ACHN (cell line): ENCODE data around the gene PIF1.

Source experiments
- DNase-seq: peaks from one replicate; pipeline ENCODE4 v3.0.0-alpha.2; 2015
- in situ Hi-C: cut with HindIII; loops from 2 replicates; pipeline ENCODE4 v1.10.0; 2017; ENCODE audit warnings: low sequenced_read_pairs, low pct_ligation_motif_present, low pct_unique_long_range_greater_than_20kb

The PIF1 gene, protein sequence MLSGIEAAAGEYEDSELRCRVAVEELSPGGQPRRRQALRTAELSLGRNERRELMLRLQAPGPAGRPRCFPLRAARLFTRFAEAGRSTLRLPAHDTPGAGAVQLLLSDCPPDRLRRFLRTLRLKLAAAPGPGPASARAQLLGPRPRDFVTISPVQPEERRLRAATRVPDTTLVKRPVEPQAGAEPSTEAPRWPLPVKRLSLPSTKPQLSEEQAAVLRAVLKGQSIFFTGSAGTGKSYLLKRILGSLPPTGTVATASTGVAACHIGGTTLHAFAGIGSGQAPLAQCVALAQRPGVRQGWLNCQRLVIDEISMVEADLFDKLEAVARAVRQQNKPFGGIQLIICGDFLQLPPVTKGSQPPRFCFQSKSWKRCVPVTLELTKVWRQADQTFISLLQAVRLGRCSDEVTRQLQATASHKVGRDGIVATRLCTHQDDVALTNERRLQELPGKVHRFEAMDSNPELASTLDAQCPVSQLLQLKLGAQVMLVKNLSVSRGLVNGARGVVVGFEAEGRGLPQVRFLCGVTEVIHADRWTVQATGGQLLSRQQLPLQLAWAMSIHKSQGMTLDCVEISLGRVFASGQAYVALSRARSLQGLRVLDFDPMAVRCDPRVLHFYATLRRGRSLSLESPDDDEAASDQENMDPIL

DNA sequence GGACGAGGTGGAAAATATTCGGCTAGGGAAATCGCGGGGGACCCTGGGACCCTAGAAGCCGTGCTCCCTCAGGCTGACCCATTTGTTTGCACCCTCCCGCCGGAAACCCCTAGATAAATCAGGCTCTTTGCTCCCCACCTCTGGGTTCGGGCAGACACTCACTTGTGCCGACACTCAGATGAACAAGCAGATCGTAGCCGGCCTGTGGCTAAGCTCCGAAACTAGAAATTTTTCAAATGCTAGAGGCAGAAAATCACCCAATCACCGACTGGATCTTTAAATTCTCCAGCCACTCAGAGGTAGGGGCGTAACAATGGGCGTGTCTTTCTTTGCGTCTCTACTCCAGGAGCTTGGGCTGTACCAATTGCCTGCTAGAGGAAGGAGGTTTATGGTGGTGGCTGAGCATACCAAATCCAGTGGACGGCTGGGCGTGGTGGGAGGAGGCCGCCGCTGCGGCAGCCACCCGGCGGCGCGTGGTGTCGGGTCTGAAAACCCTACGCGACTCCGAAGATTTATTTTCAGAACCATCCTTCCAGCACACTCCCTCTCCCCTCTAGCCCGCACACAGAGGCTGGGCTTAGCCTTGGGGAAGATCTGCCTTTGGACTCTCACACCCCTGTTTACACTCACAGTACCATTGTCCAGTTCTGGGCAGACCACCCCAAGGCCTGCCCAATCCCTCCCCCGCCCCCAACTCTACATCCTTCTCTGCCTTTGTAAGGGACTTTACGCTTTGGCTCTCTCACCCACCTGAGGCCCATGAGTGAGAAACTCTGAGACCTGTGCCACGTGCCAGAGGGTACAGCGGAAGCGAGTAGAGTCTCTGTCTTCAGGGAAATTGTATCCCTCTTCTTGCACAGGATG lies at the start of gene PIF1:
PIF1 (minus strand) TSS at position 217 of the 864 bp plus-strand sequence. CDS start 1,312 bp downstream, outside the sequence.
- in situ Hi-C loops: no loop called here
- DNase-seq: peak; percentile 97

DNA sequence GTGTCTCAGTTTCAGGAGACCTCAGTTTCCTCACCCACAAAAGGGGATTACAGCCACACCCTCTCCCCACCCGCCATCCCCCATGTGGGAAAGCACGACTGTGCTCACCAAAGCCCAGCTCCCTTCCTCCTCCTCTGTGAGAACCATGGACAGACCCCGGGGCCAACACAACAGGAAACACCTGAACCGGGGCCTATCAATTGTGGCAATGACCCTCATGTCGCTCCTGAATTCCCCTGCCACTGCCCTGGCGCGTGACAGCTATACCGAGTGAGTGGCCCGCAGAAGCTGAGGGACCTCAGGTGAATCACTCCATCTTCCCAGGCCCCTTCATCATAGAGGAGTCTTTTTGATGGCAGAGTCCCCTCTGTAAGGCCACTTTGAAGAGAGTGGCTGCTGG lies 44.9 kb upstream of the PIF1 start:
- no peak for DNase-seq
- in situ Hi-C loops: no loop called here

DNA sequence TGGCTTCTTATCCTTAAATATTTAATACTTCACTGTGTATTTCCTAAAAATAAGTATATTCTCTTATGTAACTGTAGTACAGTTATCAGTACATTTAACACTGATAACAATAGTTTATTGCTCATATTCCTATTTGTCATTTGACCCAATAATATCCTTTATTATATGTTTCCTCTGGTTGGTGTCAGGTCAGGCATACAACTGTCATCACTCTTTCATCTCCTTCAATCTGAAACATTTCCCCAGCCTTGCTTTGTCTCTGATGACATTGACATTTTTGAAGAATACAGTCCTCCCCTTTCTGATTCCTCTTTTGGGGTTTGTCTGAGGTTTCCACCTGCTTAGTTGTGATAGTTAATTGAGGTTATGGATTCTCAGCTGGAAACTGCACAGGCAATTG lies 44.1 kb upstream of the PIF1 start:
- no peak for DNase-seq
- in situ Hi-C loops: no loop called here

DNA sequence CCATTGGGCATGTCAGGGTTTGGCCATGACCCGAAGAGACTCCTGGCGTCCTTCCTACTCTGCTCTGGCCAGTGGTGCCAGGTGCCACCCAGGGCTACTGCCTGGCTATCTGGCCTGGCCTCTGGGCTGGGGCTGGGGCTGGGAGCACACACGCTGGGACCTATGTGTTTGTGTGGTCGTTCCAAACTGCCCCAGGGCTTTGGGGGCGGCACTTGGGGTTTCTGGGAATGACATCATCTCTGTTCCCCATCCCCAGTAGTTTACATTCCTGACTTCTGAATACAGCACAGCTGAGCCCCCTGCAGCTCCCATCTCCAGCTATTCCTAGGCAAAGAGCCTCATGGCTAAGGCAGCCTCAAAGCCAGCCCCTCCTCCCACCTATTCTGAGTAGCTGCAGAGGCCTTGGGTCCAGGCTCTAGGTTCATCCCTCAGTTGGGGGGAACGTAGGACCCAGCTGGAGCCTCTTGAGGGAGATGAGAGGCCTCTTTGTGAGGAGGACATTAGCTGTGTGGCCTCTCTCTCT lies 40.6 kb upstream of the PIF1 start:
- DNase-seq: peak; percentile 29
- in situ Hi-C loops: no loop called here

DNA sequence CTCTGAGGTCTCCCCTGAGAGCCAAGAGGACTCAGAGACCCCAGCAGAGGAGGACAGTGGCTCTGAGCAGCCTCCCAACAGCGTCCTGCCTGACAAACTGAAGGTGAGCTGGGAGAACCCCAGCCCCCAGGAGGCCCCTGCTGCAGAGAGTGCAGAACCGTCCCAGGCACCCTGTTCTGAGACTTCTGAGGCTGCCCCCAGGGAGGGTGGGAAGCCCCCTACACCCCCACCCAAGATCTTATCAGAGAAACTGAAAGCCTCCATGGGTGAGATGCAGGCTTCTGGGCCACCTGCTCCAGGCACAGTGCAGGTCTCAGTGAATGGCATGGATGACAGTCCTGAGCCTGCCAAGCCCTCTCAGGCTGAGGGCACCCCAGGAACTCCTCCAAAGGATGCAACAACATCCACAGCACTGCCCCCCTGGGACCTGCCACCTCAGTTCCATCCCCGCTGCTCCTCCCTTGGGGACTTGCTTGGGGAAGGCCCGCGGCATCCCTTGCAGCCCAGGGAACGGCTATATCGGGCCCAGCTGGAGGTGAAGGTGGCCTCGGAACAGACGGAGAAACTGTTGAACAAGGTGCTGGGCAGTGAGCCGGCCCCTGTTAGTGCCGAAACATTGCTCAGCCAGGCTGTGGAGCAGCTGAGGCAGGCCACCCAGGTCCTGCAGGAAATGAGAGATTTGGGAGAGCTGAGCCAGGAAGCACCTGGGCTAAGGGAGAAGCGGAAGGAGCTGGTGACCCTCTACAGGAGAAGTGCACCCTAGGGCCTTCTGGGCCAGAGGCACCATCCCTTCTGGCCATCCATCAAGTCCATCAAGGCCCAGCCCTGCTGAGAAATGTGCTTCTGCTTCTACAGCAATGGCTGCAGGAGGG lies 39.9 kb upstream of the PIF1 start:
- no peak for DNase-seq

DNA sequence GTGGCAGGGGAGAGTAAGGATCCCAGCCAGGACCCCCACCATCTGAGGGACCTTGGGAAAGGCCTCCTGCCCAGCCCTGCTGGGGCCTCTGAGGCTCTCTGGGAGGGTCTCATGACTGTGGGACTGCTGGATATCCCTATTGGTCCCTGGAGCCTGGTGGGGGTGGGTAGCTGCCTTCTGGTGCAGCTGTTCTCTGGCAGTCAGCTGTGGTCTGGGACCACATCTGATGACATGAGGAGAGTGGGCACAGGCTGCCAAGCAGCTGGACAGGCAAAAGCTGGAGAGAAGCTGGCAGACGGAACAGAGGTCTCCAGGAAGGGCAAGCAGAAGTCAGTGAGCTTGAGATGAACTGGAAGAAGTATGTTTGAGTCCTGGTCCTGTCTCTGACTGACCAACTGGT lies 38.6 kb upstream of the PIF1 start:
- in situ Hi-C loops: no loop called here
- no peak for DNase-seq

More for the DNA sequence above, 39.9 kb upstream of the PIF1 start:
- in situ Hi-C loops: no loop called here

DNA sequence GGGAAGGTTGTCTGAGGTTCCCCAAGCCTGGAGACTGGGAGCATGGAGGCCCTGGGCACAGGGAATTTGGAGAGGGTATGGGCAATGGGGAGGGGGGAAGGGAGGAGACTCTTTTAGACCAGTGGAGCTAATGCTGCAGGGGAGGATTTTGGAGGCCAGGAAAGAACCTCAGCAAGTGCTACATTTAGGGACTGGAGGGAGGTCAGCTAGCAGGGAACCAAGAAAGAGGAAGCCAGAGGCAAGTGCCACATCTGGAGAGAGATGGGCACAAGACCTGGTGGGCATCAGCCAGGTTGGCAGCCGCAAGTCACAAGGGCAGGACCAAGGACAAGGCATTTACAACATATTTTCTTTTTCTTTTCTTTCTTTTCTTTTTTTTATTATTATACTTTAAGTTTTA lies 37.0 kb upstream of the PIF1 start:
- in situ Hi-C loops: no loop called here
- no peak for DNase-seq

DNA sequence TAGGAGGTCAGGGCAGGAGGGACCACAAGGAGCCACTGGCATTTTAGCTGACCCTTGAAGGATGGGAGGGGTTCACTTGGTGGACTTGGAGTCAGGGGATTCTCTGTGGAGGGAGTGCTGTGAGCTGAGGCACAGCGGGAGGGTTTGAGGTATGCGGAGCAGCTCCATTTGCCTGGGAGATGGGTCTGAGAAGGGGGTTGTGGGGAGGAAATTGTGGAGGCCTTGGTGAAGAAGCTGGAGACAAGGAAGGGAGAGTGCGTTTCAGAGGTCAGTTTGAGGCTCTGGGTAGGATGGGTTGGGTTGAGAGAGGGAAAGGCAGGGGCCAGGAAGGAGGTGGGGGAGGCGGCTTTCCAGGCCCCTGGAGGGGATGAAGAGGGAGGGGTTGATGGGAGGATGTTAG lies 36.5 kb upstream of the PIF1 start:
- in situ Hi-C loops: no loop called here
- no peak for DNase-seq

DNA sequence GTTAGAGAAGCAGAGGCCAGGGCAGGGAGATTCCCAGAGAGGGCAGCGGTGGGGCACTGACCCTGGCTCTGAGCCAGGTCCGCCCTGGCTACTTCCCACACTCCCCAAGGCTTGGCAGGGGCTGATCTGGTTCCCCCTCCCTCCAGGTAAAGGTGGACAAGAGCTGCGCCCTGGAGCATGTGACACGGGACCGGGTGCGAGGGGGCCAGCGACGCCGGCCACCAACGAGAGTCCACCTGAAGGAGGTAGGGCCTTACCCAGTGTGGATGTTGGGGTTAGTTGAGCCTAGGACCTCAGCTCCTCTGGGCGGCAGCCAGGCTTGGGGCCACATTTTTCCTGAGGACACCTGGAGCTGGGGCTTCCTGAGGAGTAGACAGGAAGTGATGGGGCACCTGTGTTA lies 35.9 kb upstream of the PIF1 start:
- DNase-seq: no peak
- in situ Hi-C loops: no loop called here

DNA sequence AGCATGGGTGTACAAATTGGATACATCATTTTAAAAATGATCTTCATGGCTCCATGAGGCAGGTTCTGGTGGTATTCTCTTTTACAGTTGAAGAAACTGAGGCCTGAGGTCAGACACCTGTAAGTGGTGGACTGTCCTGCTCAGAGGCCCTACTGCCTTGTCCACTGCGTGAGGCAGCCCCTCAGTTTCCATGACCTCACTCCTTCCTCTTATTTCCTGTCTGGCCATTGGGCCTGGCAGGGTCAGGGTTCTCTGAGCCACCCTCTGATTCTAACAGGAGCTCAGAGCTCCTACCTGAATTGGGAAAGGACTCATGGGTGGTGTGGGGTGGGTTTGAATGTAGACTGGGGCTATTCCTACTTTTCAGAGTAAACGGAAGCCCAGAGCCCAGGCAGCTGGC lies 33.8 kb upstream of the PIF1 start:
- in situ Hi-C loops: no loop called here
- DNase-seq: no peak

DNA sequence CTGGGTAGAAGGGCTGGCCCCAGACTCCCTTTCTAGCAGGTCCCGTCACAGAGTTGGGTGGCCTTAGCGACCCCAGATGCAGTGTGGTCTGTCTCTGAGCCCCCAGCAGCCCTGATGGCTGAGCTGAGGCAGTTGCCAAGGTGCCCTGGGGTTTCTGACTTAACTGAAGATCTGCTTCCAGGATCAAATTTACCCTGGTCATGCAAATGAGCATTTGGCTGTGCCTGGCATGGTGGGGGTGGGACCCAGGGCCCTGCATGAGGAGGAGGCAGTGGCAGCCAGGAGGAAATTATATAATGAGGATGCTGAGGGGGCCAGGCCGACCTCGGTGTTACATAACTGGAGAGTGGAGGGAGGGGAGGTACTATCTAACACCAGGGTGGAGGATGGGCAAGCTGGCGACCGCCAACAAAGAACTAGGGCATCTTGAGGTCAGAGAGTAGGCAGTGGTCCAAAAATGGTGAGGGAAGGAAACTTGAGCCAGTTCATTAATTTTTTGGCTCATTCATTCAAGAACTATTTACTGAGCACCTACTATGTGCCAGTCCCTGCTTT lies 32.7 kb upstream of the PIF1 start:
- no peak for DNase-seq
- in situ Hi-C loops: no loop called here

DNA sequence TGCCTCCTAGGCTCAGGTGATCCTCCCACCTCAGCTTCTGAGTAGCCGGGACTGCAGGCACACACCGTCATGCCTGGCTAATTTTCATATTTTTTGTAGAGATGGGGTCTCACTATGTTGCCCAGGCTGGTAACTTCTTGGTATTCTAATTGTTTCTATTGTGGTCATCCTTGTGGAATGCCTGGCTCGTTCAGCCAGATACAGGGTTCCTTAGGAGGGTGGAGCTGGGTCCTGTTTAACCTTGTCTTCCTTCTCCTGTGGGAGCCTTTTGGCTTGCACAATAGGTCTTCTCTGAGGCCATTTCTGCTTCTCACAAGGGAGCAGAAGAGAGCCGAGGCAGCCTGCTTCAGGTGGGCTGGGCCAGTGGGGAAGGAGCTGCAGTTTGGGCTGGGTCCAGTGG lies 32.0 kb upstream of the PIF1 start:
- DNase-seq: peak; percentile 59
- in situ Hi-C loops: no loop called here

DNA sequence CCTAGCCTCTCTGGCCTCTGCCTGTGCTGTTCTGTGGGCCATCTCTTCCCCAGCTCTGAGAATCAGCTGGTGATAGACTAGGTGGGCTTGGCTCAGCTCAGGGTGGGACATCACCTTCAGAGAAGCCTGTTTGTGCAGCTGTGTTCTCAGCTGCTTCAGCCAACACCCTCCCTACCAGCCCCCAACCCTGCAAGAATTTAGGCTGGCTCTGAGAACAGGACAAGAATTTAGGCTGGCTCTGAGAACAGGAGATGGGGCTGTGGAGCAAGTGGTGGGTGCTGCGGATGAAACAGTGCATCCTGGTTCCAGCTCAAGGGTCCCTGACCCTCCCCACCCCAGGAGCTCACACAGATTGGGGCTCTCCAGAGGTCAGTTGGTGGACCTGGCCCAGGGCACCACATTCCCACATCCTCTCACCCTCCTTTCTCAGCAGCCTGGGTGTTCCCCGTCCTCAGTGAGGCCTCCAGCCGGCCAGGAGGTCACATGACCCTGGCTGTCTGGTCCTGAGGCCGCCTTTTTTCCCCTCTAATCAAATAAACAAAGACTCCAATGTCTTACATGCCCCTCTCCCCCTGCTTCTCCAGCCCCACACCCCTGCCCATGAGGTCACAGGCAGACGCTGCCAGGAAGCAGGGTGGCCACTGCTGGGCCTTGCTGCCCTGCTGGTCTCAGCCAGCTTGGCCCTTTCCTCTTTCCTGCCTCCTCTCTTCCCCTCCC lies 31.1 kb upstream of the PIF1 start:
- in situ Hi-C loops: no loop called here
- DNase-seq: no peak

DNA sequence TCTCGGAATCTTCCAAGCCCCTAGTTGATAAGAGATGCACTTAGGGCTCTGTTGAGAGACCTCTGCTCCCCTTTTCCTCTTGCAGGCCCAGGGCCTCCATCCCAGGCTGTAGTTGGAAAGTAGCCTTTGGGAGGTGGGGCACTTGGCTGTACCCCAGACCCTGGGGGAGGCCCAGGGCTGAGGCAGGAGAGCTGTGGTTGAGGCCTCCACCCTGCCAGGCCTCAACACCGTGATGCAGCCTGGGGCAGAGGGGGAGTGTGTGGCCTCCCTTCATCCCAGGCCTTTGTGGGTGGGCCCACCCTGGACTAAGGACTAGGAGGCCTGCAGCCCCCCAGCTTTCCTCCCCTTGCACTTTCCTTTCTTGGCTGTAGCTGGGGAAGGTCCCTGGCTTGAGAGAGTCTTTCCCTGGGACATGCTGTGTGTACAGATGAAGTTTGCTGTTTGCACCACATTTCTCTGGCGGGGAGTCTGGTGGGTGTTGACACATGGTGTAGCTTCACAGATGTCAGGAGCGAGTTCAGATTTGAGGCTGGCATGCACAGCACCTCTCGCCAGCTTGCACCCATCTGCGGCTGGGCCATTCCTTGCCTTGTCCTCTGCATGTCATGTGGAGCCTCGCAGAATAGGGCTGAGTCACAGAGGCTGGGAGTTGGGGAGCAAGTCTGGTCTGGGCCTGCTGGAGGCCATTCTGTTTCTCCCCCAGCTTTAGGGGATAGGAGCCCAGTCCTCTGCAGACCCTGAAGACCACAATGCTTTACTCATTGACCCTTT lies 29.9 kb upstream of the PIF1 start:
- no peak for DNase-seq
- in situ Hi-C loops: no loop called here

DNA sequence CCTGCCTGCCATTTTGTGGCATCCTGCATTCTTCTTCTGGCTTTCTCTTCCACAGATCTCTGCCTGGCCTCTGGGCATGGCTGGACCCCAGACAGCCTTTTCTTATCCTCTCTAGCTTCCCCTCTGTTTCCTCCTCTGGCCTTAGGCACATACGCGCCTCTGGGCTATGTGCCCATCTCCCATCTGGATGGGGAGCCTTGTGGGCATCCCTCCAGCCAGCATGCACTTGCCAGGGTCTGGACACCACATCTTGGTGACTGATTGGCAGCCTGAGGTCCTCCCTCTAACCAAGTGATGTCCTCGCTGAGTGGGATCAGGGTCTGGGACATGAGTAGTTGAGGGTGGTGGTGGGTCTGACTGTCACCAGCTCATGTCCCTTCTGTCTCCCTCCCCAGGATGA lies 29.1 kb upstream of the PIF1 start:
- DNase-seq: no peak
- in situ Hi-C loops: no loop called here

DNA sequence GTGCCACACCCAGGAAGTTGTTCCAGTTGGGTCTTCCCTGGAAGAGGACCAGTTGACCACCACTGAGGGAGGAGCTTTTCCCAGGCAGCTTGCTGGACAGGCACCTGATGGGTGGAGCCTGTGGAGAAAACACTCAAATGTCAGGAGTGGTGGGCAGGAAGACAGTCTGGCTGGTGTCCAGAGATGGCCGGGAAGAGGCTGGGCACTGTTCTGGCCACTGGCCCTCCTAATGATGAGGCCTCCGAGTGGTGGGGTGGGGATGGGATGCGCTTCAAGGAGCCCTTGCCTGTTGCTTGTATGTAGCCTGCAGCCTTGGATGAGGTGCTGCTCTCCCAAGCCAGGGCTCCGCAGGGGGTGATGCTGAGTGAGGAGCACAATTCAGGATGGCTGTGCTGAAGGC lies 28.6 kb upstream of the PIF1 start:
- DNase-seq: no peak
- in situ Hi-C loops: no loop called here

DNA sequence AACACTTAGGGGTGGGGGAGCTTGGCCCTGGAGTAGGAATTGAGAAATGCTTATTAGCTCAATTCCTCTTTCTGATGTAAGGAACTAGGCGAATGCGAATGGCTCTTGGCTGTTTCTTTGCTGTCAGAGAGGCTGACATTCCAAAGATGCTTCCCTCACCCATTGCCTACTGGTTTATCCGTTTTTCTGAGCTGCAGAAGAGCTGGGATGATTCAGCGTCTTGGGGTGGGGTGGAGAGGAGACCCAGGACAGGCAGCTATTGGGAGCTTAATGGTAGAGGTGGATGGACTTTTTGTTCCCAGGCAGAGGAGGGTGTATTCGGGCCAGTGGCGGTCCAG lies 26.0 kb upstream of the PIF1 start:
- no peak for DNase-seq
- in situ Hi-C loops: no loop called here
